Spleen (tissue), 11 donors: ENCODE measurements around the gene SLC1A4. TPM values are rescaled to one million over a fixed set of nuclear protein-coding genes. Genes with fewer than 3 reads are reported as not detected.

Experiments used
- DNase-seq: peaks from one replicate; pipeline ENCODE4 v3.0.0-alpha.2; 2020
- H3K27ac ChIP-seq, 8 donors: fragments of 200-600 bp; sonication (generic) in 7 of 8; 1 replicate in 4 of 8; 2 replicates in 4 of 8; pipeline versions ENCODE4 v1.5.0 to v1.8.0; 2016 to 2021; ENCODE audit warnings: inconsistent platforms in 4 of 8, mild to moderate bottlenecking in 4 of 8, moderate library complexity in 1 of 8
- H3K27me3 ChIP-seq, 7 donors: fragments of 200-600 bp; sonication (generic) in 6 of 7; replicated peaks in 1 of 7; 1 replicate in 4 of 7; 2 replicates in 3 of 7; pipeline versions ENCODE4 v1.5.0 to v1.8.0; 2016 to 2021; ENCODE audit warnings: inconsistent platforms in 3 of 7, mild to moderate bottlenecking in 1 of 7
- H3K36me3 ChIP-seq, 6 donors: fragments of 200-600 bp; sonication (generic) in 5 of 6; 1 replicate in 4 of 6; 2 replicates in 2 of 6; pipeline versions ENCODE4 v1.5.0 to v1.8.0; 2016 to 2021; ENCODE audit warnings: inconsistent platforms in 2 of 6
- H3K4me1 ChIP-seq, 6 donors: fragments of 200-600 bp; sonication (generic) in 5 of 6; 1 replicate in 3 of 6; 2 replicates in 3 of 6; pipeline versions ENCODE4 v1.5.0 to v1.8.0; 2016 to 2021; ENCODE audit warnings: inconsistent platforms in 3 of 6
- H3K4me3 ChIP-seq, 8 donors: fragments of 200-600 bp; sonication (generic) in 7 of 8; 1 replicate in 4 of 8; 2 replicates in 4 of 8; pipeline versions ENCODE4 v1.5.0 to v1.8.0; 2016 to 2021; ENCODE audit warnings: inconsistent platforms in 4 of 8, mild to moderate bottlenecking in 4 of 8, moderate library complexity in 2 of 8
- H3K9me3 ChIP-seq, 8 donors: fragments of 200-600 bp; sonication (generic) in 7 of 8; 1 replicate in 4 of 8; 2 replicates in 4 of 8; pipeline versions ENCODE4 v1.5.0 to v1.8.0; 2016 to 2021; ENCODE audit warnings: inconsistent platforms in 4 of 8
- POLR2A ChIP-seq, 3 donors: fragments of 450-650 bp; IDR thresholded peaks; one replicate each; pipeline ENCODE4 v1.5.1; 2017; ENCODE audit warnings: antibody characterized with exemption in 3 of 3, mild to moderate bottlenecking in 1 of 3
- POLR2AphosphoS5 ChIP-seq, 3 donors: sonication (generic); formaldehyde crosslinking; IDR thresholded peaks; one replicate each; pipeline ENCODE4 v1.5.1; 2017; ENCODE audit warnings: antibody characterized with exemption in 3 of 3
- WGBS, 5 donors: extraction: QIAGEN DNeasy Blood & Tissue Kit in 3 of 5; methylation state at CpG; one replicate each; pipeline versions ENCODE4 v1.1.5 to v1.1.7; 2013 to 2018; 5-methylcytosine and 5-hydroxymethylcytosine counted together
- intact Hi-C: fragments of 100-400 bp; cut with DNase I; formaldehyde crosslinking; loops from one replicate; pipeline ENCODE4 v1.15.0; 2023; ENCODE audit warnings: low total_unique reads
- polyA plus RNA-seq, 3 donors: library from polyadenylated mRNA; stranded (reverse); fragments of 200-250 nt; gene quantifications; one replicate each; pipeline ENCODE4 v1.2.1, GENCODE V29; 2013
- total RNA-seq, 7 donors: library from RNA; depleted of rRNA in 3 of 7; stranded (reverse); fragments of >200 nt in 3 of 7; fragmentation: NEBNext Ultra II Directional in 4 of 7; extraction: Animal tissue kit (Norgen Biotek cat#: 25700) in 4 of 7; gene quantifications; one replicate each; pipeline versions ENCODE4 v1.1.0 to v1.2.1, GENCODE V29; 2016 to 2021
- TF ChIP-seq, protein P1 (sequence below), 11 experiments: fragments of 200-600 bp in 7 of 11; fragments of 450-650 bp in 4 of 11; sonication (generic) in 4 of 11; IDR thresholded peaks in 8 of 11; conservative IDR thresholded peaks in 3 of 11; 1 replicate in 7 of 11; 2 replicates in 4 of 11; pipeline versions ENCODE4 v1.4.0 to v1.8.0; 2016 to 2021; ENCODE audit warnings: antibody characterized with exemption in 11 of 11, inconsistent platforms in 4 of 11, mild to moderate bottlenecking in 1 of 11
- donor health status: healthy with polysubstance abuse.
- donor health status: DM: no; HTN: no; CAD: no; lungs with moderate emphysema.
- donor health status: DM: no; HTN: no; CAD: no.
- donor health status: Bipolar disorder and iron deficiency.
- donor health status: healthy.
- donor health status: DM: no; HTN: no; CAD: no.
- donor health status: DM: yes; HTN: yes; CAD: no.

Gene SLC1A4
- total and polyA plus RNA-seq, 10 donors, result 2.5 to 32.0 (median 15.7) TPM

GRCh38 chr2:64947885-64948284, 41.3 kb upstream of the SLC1A4 start:
- Histone ChIP-seq H3K27me3 (no peaks in the 10 kb centered on the region), H3K4me3 (no peak overlapping the region), H3K36me3 (no peaks in the 10 kb centered on the region), H3K9me3 (no peaks in the 10 kb centered on the region), H3K27ac (no peak overlapping the region), H3K4me1 (peaks cover 15 to 60% (median 41%) of the 10 kb centered on the region in 6 donors)
- intact Hi-C loops, result no loop called here
- WGBS, 5 donors, result 85 to 93% (median 90%) methylated on average over 4 of the region's 4 CpGs
- TF ChIP-seq POLR2A (IDR thresholded peaks at IDR 0.05), result no peak
- TF ChIP-seq POLR2AphosphoS5 (IDR thresholded peaks at IDR 0.05), result no peak
- TF ChIP-seq, protein P1, sequence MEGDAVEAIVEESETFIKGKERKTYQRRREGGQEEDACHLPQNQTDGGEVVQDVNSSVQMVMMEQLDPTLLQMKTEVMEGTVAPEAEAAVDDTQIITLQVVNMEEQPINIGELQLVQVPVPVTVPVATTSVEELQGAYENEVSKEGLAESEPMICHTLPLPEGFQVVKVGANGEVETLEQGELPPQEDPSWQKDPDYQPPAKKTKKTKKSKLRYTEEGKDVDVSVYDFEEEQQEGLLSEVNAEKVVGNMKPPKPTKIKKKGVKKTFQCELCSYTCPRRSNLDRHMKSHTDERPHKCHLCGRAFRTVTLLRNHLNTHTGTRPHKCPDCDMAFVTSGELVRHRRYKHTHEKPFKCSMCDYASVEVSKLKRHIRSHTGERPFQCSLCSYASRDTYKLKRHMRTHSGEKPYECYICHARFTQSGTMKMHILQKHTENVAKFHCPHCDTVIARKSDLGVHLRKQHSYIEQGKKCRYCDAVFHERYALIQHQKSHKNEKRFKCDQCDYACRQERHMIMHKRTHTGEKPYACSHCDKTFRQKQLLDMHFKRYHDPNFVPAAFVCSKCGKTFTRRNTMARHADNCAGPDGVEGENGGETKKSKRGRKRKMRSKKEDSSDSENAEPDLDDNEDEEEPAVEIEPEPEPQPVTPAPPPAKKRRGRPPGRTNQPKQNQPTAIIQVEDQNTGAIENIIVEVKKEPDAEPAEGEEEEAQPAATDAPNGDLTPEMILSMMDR (IDR thresholded peaks at IDR 0.05 in 8 of 11, conservative IDR thresholded peaks at IDR 0.05 in 3 of 11), result no peak
- DNase-seq, result no peak

DNA sequence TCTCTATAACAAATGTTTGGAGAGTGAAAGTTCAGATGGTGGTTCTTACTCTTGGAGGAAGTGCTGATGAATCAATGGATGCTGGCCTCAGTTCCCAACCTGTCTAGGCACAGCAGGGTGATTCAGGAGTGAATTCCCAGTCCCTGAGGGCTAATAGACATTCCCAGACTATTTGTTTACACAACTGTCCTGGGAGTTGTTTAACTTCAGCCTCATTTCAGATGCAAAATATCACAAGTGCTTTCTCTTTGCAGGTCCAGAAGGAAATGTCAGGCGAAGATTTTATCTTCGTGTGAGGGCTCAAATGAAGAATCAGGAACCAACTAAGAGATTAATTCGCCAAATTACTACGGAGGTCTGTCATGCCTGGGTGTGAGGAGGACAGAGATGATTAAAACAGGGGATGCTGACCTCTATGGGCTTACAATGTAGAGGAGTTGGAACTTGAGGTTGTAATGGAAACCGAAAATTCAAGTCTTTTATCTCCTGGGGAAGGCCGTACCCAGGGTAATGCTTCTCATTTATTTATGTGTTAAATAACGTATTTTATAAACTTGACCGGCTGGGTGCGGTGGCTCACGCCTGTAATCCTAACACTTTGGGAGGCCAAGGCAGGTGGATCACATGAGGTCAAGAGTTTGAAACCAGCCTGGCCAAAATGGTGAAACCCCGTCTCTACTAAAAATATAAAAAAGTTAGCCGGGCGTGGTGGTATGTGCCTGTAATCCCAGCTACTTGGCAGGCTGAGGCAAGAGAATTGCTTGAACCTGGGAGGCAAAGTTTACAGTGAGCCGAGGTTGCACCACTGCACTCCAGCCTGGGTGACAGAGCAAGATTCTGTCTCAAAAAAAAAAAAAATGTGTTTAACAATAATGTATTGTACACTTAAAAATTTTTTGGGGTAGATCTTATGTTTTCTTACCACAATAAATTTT, 38.7 kb upstream of the SLC1A4 start:
- H3K9me3 ChIP-seq, result peaks cover 0 to 6% (median 3%) of the 10 kb centered on the region in 8 donors
- DNase-seq, result no peak
- H3K4me1 ChIP-seq, result peaks cover 12 to 33% (median 19%) of the 10 kb centered on the region in 6 donors
- no peaks in the 10 kb centered on the region for H3K27me3 ChIP-seq
- TF ChIP-seq, protein P1 (IDR thresholded peaks at IDR 0.05 in 8 of 11, conservative IDR thresholded peaks at IDR 0.05 in 3 of 11), result no peak
- TF ChIP-seq POLR2A (IDR thresholded peaks at IDR 0.05) (no peak), POLR2AphosphoS5 (IDR thresholded peaks at IDR 0.05) (no peak)
- peaks cover 0 to 1% (median 0%) of the 10 kb centered on the region in 6 donors for H3K36me3 ChIP-seq
- H3K4me3 ChIP-seq, result no peak overlapping the region
- intact Hi-C loops, result no loop called here
- WGBS, 5 donors, result 74 to 85% (median 78%) methylated on average over 14 of the region's 14 CpGs
- H3K27ac ChIP-seq, result no peak overlapping the region

GRCh38 chr2:64951306-64951953, 37.8 kb upstream of the SLC1A4 start:
- TF ChIP-seq, protein P1 (IDR thresholded peaks at IDR 0.05 in 8 of 11, conservative IDR thresholded peaks at IDR 0.05 in 3 of 11), result no peak
- no peak for TF ChIP-seq POLR2AphosphoS5 (IDR thresholded peaks at IDR 0.05)
- DNase-seq, result no peak
- Histone ChIP-seq H3K4me1 (peaks cover 5 to 24% (median 10%) of the 10 kb centered on the region in 6 donors), H3K27me3 (no peaks in the 10 kb centered on the region), H3K36me3 (peaks cover 0 to 4% (median 0%) of the 10 kb centered on the region in 6 donors), H3K9me3 (peaks cover 0 to 11% (median 7%) of the 10 kb centered on the region in 8 donors), H3K4me3 (no peak overlapping the region), H3K27ac (no peak overlapping the region)
- intact Hi-C loops, result no loop called here
- 49 to 71% (median 63%) methylated on average over 5 of the region's 5 CpGs for WGBS, 5 donors

- H3K4me3 ChIP-seq, result no peak overlapping the region
- 81 to 96% (median 89%) methylated on average over 6 of the region's 6 CpGs for WGBS, 5 donors
- no peak overlapping the region for H3K27ac ChIP-seq
- H3K36me3 ChIP-seq, result peaks cover 0 to 4% (median 0%) of the 10 kb centered on the region in 6 donors
- H3K27me3 ChIP-seq, result no peaks in the 10 kb centered on the region
- DNase-seq, result no peak
- TF ChIP-seq, protein P1 (IDR thresholded peaks at IDR 0.05 in 8 of 11, conservative IDR thresholded peaks at IDR 0.05 in 3 of 11), result no peak
- no peak for TF ChIP-seq POLR2AphosphoS5 (IDR thresholded peaks at IDR 0.05)
- intact Hi-C loops, result no loop called here
- peaks cover 0 to 17% (median 3%) of the 10 kb centered on the region in 6 donors for H3K4me1 ChIP-seq
- peaks cover 0 to 11% (median 7%) of the 10 kb centered on the region in 8 donors for H3K9me3 ChIP-seq
Observed at GRCh38 chr2:64952096-64952495, 37.1 kb upstream of the SLC1A4 start.
